GM12878 (cell line): Measurements from ENCODE around the gene FAM98C. TPM values are rescaled to one million over a fixed set of nuclear protein-coding genes. Genes with fewer than 3 reads are reported as not detected.

Experiments used
- BHLHE40 ChIP-seq, 2 experiments: fragments of 450-650 bp in 1 of 2; IDR thresholded peaks; 2 replicates each; pipeline ENCODE4 v1.6.1; 2011 to 2017; ENCODE audit warnings: low read depth in 2 of 2, borderline replicate concordance in 1 of 2, improper control_type of control experiment in 1 of 2, low read length in 1 of 2, mild to moderate bottlenecking in 1 of 2
- BMI1 ChIP-seq: fragments of 450-650 bp; IDR thresholded peaks from 2 replicates; pipeline ENCODE4 v1.6.1; 2016; ENCODE audit warnings: mild to moderate bottlenecking, moderate library complexity, borderline replicate concordance
- CREB1 ChIP-seq: IDR thresholded peaks from 2 replicates; pipeline ENCODE4 v1.6.1; 2012; ENCODE audit warnings: low read depth, mild to moderate bottlenecking, inconsistent platforms
- EED ChIP-seq: sonication (generic); IDR thresholded peaks from 2 replicates; pipeline ENCODE4 v1.6.1; 2016; ENCODE audit warnings: antibody characterized with exemption, low read depth
- FOXM1 ChIP-seq: IDR thresholded peaks from 2 replicates; pipeline ENCODE4 v1.6.1; 2012; ENCODE audit warnings: low read depth, mild to moderate bottlenecking, inconsistent platforms, low read length, moderate library complexity
- HCFC1 ChIP-seq: fragments of 150-350 bp; IDR thresholded peaks from 2 replicates; pipeline ENCODE4 v1.6.1; 2014; ENCODE audit warnings: low read length
- LARP7 ChIP-seq: fragments of 450-650 bp; IDR thresholded peaks from 2 replicates; pipeline ENCODE4 v1.6.1; 2017; ENCODE audit warnings: mild to moderate bottlenecking
- NBN ChIP-seq: fragments of 450-650 bp; IDR thresholded peaks from 2 replicates; pipeline ENCODE4 v1.6.1; 2016
- PML ChIP-seq: IDR thresholded peaks from 2 replicates; pipeline ENCODE4 v1.6.1; 2012; ENCODE audit warnings: low read length, inconsistent platforms
- POLR2AphosphoS2 ChIP-seq: IDR thresholded peaks from 2 replicates; pipeline ENCODE4 v1.6.1; 2011; ENCODE audit warnings: low read depth, mild to moderate bottlenecking, low read length, improper control_type of control experiment, moderate library complexity
- SIN3A ChIP-seq: IDR thresholded peaks from 2 replicates; pipeline ENCODE4 v1.6.1; 2012; ENCODE audit warnings: low read depth, low read length, improper control_type of control experiment
- SRF ChIP-seq, 2 experiments: IDR thresholded peaks; 2 replicates each; pipeline ENCODE4 v1.6.1; 2011; ENCODE audit warnings: low read depth in 2 of 2, low read length in 2 of 2, mild to moderate bottlenecking in 1 of 2, moderate library complexity in 1 of 2
- TBL1XR1 ChIP-seq: IDR thresholded peaks from 2 replicates; pipeline ENCODE4 v1.6.1; 2012; ENCODE audit warnings: low read depth, low read length, improper control_type of control experiment
- WRNIP1 ChIP-seq: IDR thresholded peaks from 2 replicates; pipeline ENCODE4 v1.6.1; 2011; ENCODE audit warnings: low read depth, low read length, improper control_type of control experiment, borderline replicate concordance
- ZNF217 ChIP-seq: fragments of 450-650 bp; IDR thresholded peaks from 2 replicates; pipeline ENCODE4 v1.6.1; 2017; ENCODE audit warnings: antibody characterized with exemption, mild to moderate bottlenecking
- polyA plus RNA-seq, 11 experiments: library from polyadenylated mRNA; depleted of rRNA in 4 of 11; unstranded in 6 of 11; stranded (reverse) in 5 of 11; fragments of >200 nt; fragmentation: Nextera tagmentation in 4 of 11; fragmentation: Illumina TruSeq in 1 of 11; extraction: Ambion mirVana in 4 of 11; extraction: Trizol in 1 of 11; gene quantifications; 1 replicate in 1 of 11; 2 replicates in 10 of 11; pipeline versions ENCODE4 v1.2.1 to v1.2.3, GENCODE V29; 2011 to 2016; ENCODE audit warnings: inconsistent platforms in 2 of 11, missing spikeins in 2 of 11, low read depth in 1 of 11
- total RNA-seq, 4 experiments: library from RNA; depleted of rRNA in 3 of 4; stranded (reverse); fragments of >200 nt in 3 of 4; fragmentation: Illumina TruSeq in 1 of 4; extraction: Trizol in 1 of 4; gene quantifications; 2 replicates each; pipeline versions ENCODE4 v1.2.1 to v1.2.3, GENCODE V29; 2013 to 2021
- TF ChIP-seq, protein P1 (sequence below): fragments of 150-350 bp; IDR thresholded peaks from 2 replicates; pipeline ENCODE4 v1.6.1; 2016; ENCODE audit warnings: low read depth, low read length
- TF ChIP-seq, protein P2 (sequence below): fragments of 450-650 bp; IDR thresholded peaks from 2 replicates; pipeline ENCODE4 v1.6.1; 2014; ENCODE audit warnings: mild to moderate bottlenecking
- TF ChIP-seq, protein P3 (sequence below), 3 experiments: IDR thresholded peaks in 2 of 3; conservative IDR thresholded peaks in 1 of 3; 2 replicates each; pipeline ENCODE4 v1.5.1; 2011; ENCODE audit warnings: low read depth in 3 of 3, low read length in 3 of 3, mild to moderate bottlenecking in 3 of 3, control low read depth in 2 of 3, moderate library complexity in 2 of 3, inconsistent platforms in 1 of 3, mixed read lengths in 1 of 3; ENCODE audit not compliant: control insufficient read depth in 2 of 3, insufficient read depth in 1 of 3; ENCODE audit errors: extremely low read depth in 1 of 3
- TF ChIP-seq, protein P4 (sequence below): IDR thresholded peaks from 2 replicates; pipeline ENCODE4 v1.6.1; 2012; ENCODE audit warnings: low read depth, low read length, improper control_type of control experiment
- TF ChIP-seq, protein P5 (sequence below): fragments of 450-650 bp; conservative IDR thresholded peaks from 2 replicates; pipeline ENCODE4 v1.6.1; 2017; ENCODE audit warnings: mild to moderate bottlenecking, moderate library complexity

Gene FAM98C
- total and polyA plus RNA-seq, 10 of the 15 experiments (the other 5 are each of a cell fraction or from before 2014, with no cell fraction given): 1.4 to 17.2 (median 9.5) TPM

DNA sequence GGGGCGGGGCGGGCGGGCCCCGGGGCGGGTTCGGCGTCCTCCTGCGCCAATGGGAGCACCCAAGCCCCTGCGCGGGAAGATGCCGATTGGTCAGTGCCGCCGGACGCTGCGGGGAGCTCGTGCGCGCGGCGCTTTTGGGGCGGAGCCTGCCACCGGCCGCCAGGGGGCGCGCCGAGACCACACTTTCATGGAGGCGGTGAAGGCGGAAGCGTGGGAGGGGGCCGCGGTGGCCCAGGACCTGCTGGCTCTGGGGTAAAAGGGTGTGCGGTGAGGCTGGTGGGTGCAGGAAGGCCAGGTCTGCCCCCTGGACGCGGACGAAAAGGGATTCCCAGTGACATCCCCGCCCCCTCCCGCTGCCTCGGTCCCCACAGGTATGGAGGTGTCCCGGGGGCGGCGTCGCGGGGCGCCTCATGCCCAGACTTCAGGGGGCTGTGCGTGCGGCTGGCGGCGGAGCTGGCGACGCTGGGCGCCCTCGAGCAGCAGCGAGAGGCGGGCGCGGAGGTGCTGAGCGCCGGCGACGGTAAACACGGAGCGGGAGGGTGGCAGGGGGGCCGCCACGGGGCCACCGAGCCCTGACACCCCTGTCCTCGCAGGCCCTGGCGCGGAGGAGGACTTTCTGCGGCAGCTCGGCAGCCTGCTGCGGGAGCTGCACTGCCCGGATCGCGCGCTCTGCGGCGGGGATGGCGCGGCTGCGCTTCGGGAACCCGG lies at the start of gene FAM98C (continued):
- TF ChIP-seq, protein P1, sequence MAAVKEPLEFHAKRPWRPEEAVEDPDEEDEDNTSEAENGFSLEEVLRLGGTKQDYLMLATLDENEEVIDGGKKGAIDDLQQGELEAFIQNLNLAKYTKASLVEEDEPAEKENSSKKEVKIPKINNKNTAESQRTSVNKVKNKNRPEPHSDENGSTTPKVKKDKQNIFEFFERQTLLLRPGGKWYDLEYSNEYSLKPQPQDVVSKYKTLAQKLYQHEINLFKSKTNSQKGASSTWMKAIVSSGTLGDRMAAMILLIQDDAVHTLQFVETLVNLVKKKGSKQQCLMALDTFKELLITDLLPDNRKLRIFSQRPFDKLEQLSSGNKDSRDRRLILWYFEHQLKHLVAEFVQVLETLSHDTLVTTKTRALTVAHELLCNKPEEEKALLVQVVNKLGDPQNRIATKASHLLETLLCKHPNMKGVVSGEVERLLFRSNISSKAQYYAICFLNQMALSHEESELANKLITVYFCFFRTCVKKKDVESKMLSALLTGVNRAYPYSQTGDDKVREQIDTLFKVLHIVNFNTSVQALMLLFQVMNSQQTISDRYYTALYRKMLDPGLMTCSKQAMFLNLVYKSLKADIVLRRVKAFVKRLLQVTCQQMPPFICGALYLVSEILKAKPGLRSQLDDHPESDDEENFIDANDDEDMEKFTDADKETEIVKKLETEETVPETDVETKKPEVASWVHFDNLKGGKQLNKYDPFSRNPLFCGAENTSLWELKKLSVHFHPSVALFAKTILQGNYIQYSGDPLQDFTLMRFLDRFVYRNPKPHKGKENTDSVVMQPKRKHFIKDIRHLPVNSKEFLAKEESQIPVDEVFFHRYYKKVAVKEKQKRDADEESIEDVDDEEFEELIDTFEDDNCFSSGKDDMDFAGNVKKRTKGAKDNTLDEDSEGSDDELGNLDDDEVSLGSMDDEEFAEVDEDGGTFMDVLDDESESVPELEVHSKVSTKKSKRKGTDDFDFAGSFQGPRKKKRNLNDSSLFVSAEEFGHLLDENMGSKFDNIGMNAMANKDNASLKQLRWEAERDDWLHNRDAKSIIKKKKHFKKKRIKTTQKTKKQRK: peak; percentile 19; the same call in 1 of the 2 replicates
- TF ChIP-seq FOXM1: no peak
- peak in 1 of 2 experiments; percentile 16; a peak in 1 of 4 replicates for TF ChIP-seq SRF (IDR thresholded peaks at IDR 0.05; ENCODE audit: low read depth in 2 of 2, low read length in 2 of 2)
- no peak; the same call in 1 of the 2 replicates for TF ChIP-seq EED
- TF ChIP-seq ZNF217: 0 out of 2 replicates have a peak, but pooled peaks have one; percentile 37
- TF ChIP-seq HCFC1: 0 out of 2 replicates have a peak, but pooled peaks have one; percentile 13
- TF ChIP-seq, protein P2, sequence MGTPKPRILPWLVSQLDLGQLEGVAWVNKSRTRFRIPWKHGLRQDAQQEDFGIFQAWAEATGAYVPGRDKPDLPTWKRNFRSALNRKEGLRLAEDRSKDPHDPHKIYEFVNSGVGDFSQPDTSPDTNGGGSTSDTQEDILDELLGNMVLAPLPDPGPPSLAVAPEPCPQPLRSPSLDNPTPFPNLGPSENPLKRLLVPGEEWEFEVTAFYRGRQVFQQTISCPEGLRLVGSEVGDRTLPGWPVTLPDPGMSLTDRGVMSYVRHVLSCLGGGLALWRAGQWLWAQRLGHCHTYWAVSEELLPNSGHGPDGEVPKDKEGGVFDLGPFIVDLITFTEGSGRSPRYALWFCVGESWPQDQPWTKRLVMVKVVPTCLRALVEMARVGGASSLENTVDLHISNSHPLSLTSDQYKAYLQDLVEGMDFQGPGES: peak; percentile 68
- TF ChIP-seq POLR2AphosphoS2: 0 out of 2 replicates have a peak, but pooled peaks have one; percentile 27
- TF ChIP-seq CREB1: peak; percentile 81
- TF ChIP-seq, protein P3, sequence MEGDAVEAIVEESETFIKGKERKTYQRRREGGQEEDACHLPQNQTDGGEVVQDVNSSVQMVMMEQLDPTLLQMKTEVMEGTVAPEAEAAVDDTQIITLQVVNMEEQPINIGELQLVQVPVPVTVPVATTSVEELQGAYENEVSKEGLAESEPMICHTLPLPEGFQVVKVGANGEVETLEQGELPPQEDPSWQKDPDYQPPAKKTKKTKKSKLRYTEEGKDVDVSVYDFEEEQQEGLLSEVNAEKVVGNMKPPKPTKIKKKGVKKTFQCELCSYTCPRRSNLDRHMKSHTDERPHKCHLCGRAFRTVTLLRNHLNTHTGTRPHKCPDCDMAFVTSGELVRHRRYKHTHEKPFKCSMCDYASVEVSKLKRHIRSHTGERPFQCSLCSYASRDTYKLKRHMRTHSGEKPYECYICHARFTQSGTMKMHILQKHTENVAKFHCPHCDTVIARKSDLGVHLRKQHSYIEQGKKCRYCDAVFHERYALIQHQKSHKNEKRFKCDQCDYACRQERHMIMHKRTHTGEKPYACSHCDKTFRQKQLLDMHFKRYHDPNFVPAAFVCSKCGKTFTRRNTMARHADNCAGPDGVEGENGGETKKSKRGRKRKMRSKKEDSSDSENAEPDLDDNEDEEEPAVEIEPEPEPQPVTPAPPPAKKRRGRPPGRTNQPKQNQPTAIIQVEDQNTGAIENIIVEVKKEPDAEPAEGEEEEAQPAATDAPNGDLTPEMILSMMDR (IDR thresholded peaks at IDR 0.05 in 2 of 3, conservative IDR thresholded peaks at IDR 0.05 in 1 of 3; ENCODE audit: control insufficient read depth in 2 of 3, extremely low read depth in 1 of 3, insufficient read depth in 1 of 3, low read depth in 3 of 3, low read length in 3 of 3): peak; percentile 88 to 94 (median 90)
- no peak for TF ChIP-seq PML
- 0 out of 2 replicates have a peak, but pooled peaks have one; percentile 33 for TF ChIP-seq TBL1XR1
- TF ChIP-seq, protein P4, sequence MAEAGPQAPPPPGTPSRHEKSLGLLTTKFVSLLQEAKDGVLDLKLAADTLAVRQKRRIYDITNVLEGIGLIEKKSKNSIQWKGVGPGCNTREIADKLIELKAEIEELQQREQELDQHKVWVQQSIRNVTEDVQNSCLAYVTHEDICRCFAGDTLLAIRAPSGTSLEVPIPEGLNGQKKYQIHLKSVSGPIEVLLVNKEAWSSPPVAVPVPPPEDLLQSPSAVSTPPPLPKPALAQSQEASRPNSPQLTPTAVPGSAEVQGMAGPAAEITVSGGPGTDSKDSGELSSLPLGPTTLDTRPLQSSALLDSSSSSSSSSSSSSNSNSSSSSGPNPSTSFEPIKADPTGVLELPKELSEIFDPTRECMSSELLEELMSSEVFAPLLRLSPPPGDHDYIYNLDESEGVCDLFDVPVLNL: 0 out of 2 replicates have a peak, but pooled peaks have one; percentile 45
- TF ChIP-seq WRNIP1: no peak
- TF ChIP-seq, protein P5, sequence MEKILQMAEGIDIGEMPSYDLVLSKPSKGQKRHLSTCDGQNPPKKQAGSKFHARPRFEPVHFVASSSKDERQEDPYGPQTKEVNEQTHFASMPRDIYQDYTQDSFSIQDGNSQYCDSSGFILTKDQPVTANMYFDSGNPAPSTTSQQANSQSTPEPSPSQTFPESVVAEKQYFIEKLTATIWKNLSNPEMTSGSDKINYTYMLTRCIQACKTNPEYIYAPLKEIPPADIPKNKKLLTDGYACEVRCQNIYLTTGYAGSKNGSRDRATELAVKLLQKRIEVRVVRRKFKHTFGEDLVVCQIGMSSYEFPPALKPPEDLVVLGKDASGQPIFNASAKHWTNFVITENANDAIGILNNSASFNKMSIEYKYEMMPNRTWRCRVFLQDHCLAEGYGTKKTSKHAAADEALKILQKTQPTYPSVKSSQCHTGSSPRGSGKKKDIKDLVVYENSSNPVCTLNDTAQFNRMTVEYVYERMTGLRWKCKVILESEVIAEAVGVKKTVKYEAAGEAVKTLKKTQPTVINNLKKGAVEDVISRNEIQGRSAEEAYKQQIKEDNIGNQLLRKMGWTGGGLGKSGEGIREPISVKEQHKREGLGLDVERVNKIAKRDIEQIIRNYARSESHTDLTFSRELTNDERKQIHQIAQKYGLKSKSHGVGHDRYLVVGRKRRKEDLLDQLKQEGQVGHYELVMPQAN: peak; percentile 77; the same call in 1 of the 2 replicates
- peak; percentile 60; the same call in 1 of the 2 replicates for TF ChIP-seq SIN3A
- peak; percentile 91 for TF ChIP-seq LARP7
- no peak for TF ChIP-seq BMI1
- peak; percentile 94 to 98 for TF ChIP-seq BHLHE40 (IDR thresholded peaks at IDR 0.05; ENCODE audit: borderline replicate concordance in 1 of 2, low read depth in 2 of 2, low read length in 1 of 2)
- peak; percentile 52; the same call in 1 of the 2 replicates for TF ChIP-seq NBN
